Ovary (tissue), 3 donors: ENCODE data around the gene TMTC4.

Experiments
- EP300 ChIP-seq: sonication (generic); formaldehyde crosslinking; IDR thresholded peaks from one replicate; pipeline ENCODE4 v1.6.1; 2017; ENCODE audit warnings: antibody characterized with exemption
- POLR2A ChIP-seq: fragments of 450-650 bp; IDR thresholded peaks from one replicate; pipeline ENCODE4 v1.6.1; 2017; ENCODE audit warnings: antibody characterized with exemption, mild to moderate bottlenecking, moderate library complexity
- TF ChIP-seq, protein P1 (sequence below), 3 donors: fragments of 450-650 bp in 2 of 3; fragments of 200-600 bp in 1 of 3; IDR thresholded peaks; one replicate each; pipeline versions ENCODE4 v1.5.1 to v1.8.0; 2016 to 2022; ENCODE audit warnings: antibody characterized with exemption in 3 of 3, mild to moderate bottlenecking in 1 of 3
- donor health status: DM: no; HTN: no; CAD: no.

DNA sequence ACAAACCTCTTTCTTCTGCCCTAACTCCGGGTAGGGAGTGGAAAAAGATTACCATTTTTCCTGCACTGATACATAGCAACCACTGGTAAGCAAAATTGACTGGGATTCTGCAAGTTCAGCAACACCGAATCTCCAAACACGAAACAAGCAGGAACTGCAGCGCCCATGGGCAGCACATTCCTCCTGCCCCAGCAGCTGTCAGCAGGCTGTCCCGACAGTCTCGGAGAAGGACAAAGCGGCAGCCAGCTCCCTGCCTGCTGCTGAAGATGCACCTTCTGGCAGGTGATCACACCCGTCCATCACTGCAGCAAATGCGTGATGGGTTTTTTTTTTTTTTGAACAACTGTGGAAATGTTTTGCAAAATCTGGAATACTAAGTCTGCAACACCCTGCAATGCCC lies 6.7 kb downstream of the TMTC4 start:
- TF ChIP-seq POLR2A (no peak), EP300 (no peak)
- TF ChIP-seq, protein P1, sequence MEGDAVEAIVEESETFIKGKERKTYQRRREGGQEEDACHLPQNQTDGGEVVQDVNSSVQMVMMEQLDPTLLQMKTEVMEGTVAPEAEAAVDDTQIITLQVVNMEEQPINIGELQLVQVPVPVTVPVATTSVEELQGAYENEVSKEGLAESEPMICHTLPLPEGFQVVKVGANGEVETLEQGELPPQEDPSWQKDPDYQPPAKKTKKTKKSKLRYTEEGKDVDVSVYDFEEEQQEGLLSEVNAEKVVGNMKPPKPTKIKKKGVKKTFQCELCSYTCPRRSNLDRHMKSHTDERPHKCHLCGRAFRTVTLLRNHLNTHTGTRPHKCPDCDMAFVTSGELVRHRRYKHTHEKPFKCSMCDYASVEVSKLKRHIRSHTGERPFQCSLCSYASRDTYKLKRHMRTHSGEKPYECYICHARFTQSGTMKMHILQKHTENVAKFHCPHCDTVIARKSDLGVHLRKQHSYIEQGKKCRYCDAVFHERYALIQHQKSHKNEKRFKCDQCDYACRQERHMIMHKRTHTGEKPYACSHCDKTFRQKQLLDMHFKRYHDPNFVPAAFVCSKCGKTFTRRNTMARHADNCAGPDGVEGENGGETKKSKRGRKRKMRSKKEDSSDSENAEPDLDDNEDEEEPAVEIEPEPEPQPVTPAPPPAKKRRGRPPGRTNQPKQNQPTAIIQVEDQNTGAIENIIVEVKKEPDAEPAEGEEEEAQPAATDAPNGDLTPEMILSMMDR (IDR thresholded peaks at IDR 0.05) = no peak
